Heart left ventricle (tissue), 16 donors: Measurements from ENCODE around the gene DND1. TPM values are rescaled to one million over a fixed set of nuclear protein-coding genes. Genes with fewer than 3 reads are reported as not detected.

ENCODE experiments used
- ATAC-seq, 4 donors: fragments of 200-7000 bp; cut with Tn5 transposase; one replicate each; pipeline ENCODE4 v1.9.1; 2020 to 2022; ENCODE audit warnings: moderate library complexity in 4 of 4, mild to moderate bottlenecking in 3 of 4, moderate number of reproducible peaks in 1 of 4
- DNase-seq, 5 donors: peaks; one replicate each; pipeline ENCODE4 v3.0.0-alpha.2; 2020
- H3K27ac ChIP-seq, 12 donors: fragments of 200-600 bp; sonication (generic) in 4 of 12; one replicate each; pipeline versions ENCODE4 v1.5.0 to v1.8.0; 2016 to 2022; ENCODE audit warnings: mild to moderate bottlenecking in 2 of 12
- H3K27me3 ChIP-seq, 9 donors: fragments of 200-600 bp; sonication (generic) in 2 of 9; one replicate each; pipeline versions ENCODE4 v1.5.1 to v1.8.0; 2016 to 2022; ENCODE audit warnings: mild to moderate bottlenecking in 3 of 9
- H3K36me3 ChIP-seq, 9 donors: fragments of 200-600 bp; sonication (generic) in 2 of 9; one replicate each; pipeline versions ENCODE4 v1.5.0 to v1.8.0; 2018 to 2022; ENCODE audit warnings: mild to moderate bottlenecking in 2 of 9
- H3K4me1 ChIP-seq, 12 donors: fragments of 200-600 bp; sonication (generic) in 4 of 12; one replicate each; pipeline versions ENCODE4 v1.5.0 to v1.8.0; 2016 to 2022; ENCODE audit warnings: mild to moderate bottlenecking in 3 of 12
- H3K4me3 ChIP-seq, 12 donors: fragments of 200-600 bp; sonication (generic) in 4 of 12; one replicate each; pipeline versions ENCODE4 v1.5.0 to v1.8.0; 2017 to 2022; ENCODE audit warnings: mild to moderate bottlenecking in 9 of 12, moderate library complexity in 4 of 12
- H3K9me3 ChIP-seq, 12 donors: fragments of 200-600 bp; sonication (generic) in 4 of 12; one replicate each; pipeline versions ENCODE4 v1.5.0 to v1.8.0; 2016 to 2022; ENCODE audit warnings: mild to moderate bottlenecking in 1 of 12
- POLR2A ChIP-seq, 2 donors: fragments of 450-650 bp; IDR thresholded peaks; one replicate each; pipeline ENCODE4 v1.6.1; 2017; ENCODE audit warnings: antibody characterized with exemption in 2 of 2, mild to moderate bottlenecking in 2 of 2, moderate library complexity in 2 of 2
- WGBS, 4 donors: extraction: QIAGEN DNeasy Blood & Tissue Kit in 2 of 4; methylation state at CpG; one replicate each; pipeline versions ENCODE4 v1.1.5 to v1.1.7; 2013 to 2018; 5-methylcytosine and 5-hydroxymethylcytosine counted together
- intact Hi-C, 10 donors: fragments of 100-400 bp; cut with DNase I; formaldehyde crosslinking; loops; one replicate each; pipeline versions ENCODE4 v1.11.1 to v1.14.2; 2022
- polyA plus RNA-seq, 2 donors: library from polyadenylated mRNA; stranded (reverse); fragments of 200-250 nt; gene quantifications; one replicate each; pipeline ENCODE4 v1.2.3, GENCODE V29; 2013
- total RNA-seq, 9 donors: library from RNA; depleted of rRNA in 2 of 9; stranded (reverse); fragments of >200 nt in 2 of 9; fragmentation: NEBNext Ultra II Directional in 3 of 9; extraction: Animal tissue kit (Norgen Biotek cat#: 25700) in 3 of 9; gene quantifications; one replicate each; pipeline versions ENCODE4 v1.1.0 to v1.2.4, GENCODE V29; 2016 to 2023
- TF ChIP-seq, protein P1 (sequence below), 12 donors: fragments of 200-600 bp; sonication (generic) in 4 of 12; IDR thresholded peaks; one replicate each; pipeline versions ENCODE4 v1.5.0 to v1.8.0; 2018 to 2022; ENCODE audit warnings: antibody characterized with exemption in 12 of 12, mild to moderate bottlenecking in 5 of 12
- donor health status: ischemic (EF 13 %, LVEDD 7.1; RV severe dilation, severe dysfunction).
- donor health status: healthy with polysubstance abuse.
- donor health status: DM: no; HTN: yes; CAD: no.
- donor health status: DM: no; HTN: no; CAD: no.
- donor health status: ischemic (EF 25% LVEDD 6.9; RV normal size, moderate dysfunction).
- donor health status: ischemic (EF 25% LVEDD 5.7; RV mildly dilated, moderate dysfunction).
- donor health status: healthy.
- donor health status: DM: yes; HTN: yes; CAD: no.
- donor health status: ischemic (EF 35%, LVEDD 5.7; RV mildly dilated, moderate dysfunction).
- donor health status: nonischemic (EF 11% LVEDD 7.7; RV severe dilation, severe dysfunction).
- donor health status: DM: yes; HTN: yes; CAD: no.
- donor health status: PGD.
- donor health status: ischemic (EF 29% LVEDD 5.4; RV normal size, mild dysfunction).
- donor health status: nonischemic (EF 23%, LVEDD 6.1; RV moderate dilation, normal function).

DND1 gene
- total and polyA plus RNA-seq, 11 donors = 0.16 to 0.95 (median 0.52) TPM; not detected in 2

DNA sequence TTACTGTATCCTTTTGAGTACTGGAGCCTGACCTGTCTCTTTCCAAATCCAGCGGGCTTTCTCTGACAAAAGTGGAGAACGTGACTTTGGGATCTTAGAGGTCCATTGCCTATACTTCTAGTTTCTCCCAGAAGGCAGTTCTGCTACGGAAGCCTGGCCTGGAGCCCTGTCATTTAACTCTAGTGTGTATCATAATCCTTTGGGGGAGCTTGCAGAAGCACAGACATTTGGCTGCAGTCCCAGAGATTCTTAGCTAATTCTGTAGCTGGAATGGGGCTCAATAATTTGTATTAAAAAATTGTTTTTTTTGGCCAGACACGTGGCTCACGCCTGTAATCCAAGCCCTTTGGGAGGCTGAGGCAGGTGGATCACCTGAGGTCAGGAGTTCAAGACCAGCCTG, 20.9 kb upstream of the DND1 start:
- H3K4me3 ChIP-seq = no peak overlapping the region
- H3K36me3 ChIP-seq = peaks cover 3 to 68% (median 60%) of the 10 kb centered on the region in 9 donors
- no peaks in the 10 kb centered on the region for H3K27me3 ChIP-seq
- H3K4me1 ChIP-seq = peaks cover 10 to 39% (median 27%) of the 10 kb centered on the region in 12 donors
- H3K27ac ChIP-seq = no peak overlapping the region
- no peak for DNase-seq
- ATAC-seq = no peak
- no peak for TF ChIP-seq POLR2A (IDR thresholded peaks at IDR 0.05)
- 45 to 52% (median 51%) methylated on average over 5 of the region's 5 CpGs for WGBS, 4 donors
- H3K9me3 ChIP-seq = no peaks in the 10 kb centered on the region
- intact Hi-C loops = loop anchor here in 3 of 10 donors (5.0 to 10.0 kb wide), 2 partner anchors 47 to 49 kb away; partner anchors contain the start of genes IK (in 3 of the 3) and NDUFA2 (in 3 of the 3)

DNA sequence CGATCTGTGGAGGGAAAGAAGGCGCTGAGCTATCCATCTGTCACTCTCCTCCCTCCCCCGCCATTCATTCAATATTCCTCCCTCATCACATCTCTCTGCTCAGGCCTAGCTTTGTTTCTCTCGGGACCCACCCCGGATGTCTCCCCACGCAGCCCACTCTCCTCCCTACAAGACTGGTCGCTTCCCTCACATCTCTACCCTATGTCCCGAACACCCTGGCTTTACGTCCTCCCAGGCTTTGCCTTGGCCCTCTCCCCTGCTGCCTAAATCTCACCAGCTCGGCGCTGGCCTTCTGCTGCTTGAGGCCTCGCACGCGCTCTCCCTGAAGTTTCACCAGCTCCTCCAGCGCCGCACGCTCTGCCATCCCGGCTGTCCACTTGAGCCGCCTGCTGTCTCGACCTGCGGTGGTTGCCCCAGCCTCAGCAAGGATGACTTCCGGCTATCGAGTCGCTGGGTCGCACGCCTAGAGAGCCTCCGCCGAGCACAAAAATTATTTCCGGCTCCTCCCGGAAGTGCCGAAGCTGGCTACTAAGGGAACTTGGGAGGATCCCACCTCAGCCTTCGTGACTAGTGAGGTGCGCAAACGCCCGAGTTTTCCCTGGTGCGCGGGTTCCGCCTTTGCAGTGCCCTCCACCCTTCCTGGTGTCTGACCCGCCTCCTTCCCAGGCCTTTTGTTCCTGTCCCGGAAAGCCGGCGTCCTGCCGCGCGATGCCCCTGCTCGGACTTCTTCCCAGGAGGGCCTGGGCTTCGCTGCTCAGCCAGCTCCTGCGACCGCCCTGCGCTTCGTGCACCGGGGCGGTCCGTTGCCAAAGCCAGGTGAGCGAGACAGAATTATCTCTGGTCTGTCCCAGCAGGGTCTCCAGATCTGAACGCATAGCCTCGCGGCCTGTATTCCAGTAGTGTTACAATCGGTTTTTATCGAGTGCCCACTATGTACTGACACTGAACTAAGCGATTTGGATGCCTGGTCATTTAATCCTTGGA, 17.9 kb upstream of the DND1 start, which contains the start of the genes HARS1 and HARS2:
HARS1 (minus strand) TSS at position 430 of the 984 bp plus-strand sequence; CDS start at position 364, 66 bp downstream.
HARS2 (plus strand) TSS at position 515 of the 984 bp plus-strand sequence; CDS start at position 709, 194 bp downstream.
- peaks cover 10 to 39% (median 27%) of the 10 kb centered on the region in 12 donors for H3K4me1 ChIP-seq
- H3K9me3 ChIP-seq = no peaks in the 10 kb centered on the region
- intact Hi-C loops = loop anchor here in 4 of 10 donors (2.0 to 10.0 kb wide), 3 partner anchors 26 to 46 kb away; partner anchors contain the start of genes IK (in 3 of the 4), NDUFA2 (in 3 of the 4) and WDR55 (in 1 of the 4)
- H3K4me3 ChIP-seq = peak within 1 kb of the TSS; percentile 72 to 98 (median 81)
- WGBS, 4 donors = 0 to 1% (median 1%) methylated on average over 46 to 61 of the region's 61 CpGs
- ATAC-seq = peak; percentile 96 to 98 (median 98)
- H3K27ac ChIP-seq = peak within 1 kb of the TSS; percentile 37 to 95 (median 88)
- peaks cover 0 to 64% (median 54%) of the 10 kb centered on the region in 9 donors for H3K36me3 ChIP-seq
- no peaks in the 10 kb centered on the region for H3K27me3 ChIP-seq
- peak; percentile 89 to 94 (median 92) for DNase-seq
- TF ChIP-seq POLR2A (IDR thresholded peaks at IDR 0.05) = peak in 1 of 2 donors; percentile 55
- TF ChIP-seq, protein P1, sequence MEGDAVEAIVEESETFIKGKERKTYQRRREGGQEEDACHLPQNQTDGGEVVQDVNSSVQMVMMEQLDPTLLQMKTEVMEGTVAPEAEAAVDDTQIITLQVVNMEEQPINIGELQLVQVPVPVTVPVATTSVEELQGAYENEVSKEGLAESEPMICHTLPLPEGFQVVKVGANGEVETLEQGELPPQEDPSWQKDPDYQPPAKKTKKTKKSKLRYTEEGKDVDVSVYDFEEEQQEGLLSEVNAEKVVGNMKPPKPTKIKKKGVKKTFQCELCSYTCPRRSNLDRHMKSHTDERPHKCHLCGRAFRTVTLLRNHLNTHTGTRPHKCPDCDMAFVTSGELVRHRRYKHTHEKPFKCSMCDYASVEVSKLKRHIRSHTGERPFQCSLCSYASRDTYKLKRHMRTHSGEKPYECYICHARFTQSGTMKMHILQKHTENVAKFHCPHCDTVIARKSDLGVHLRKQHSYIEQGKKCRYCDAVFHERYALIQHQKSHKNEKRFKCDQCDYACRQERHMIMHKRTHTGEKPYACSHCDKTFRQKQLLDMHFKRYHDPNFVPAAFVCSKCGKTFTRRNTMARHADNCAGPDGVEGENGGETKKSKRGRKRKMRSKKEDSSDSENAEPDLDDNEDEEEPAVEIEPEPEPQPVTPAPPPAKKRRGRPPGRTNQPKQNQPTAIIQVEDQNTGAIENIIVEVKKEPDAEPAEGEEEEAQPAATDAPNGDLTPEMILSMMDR (IDR thresholded peaks at IDR 0.05) = peak in 3 of 12 donors; percentile 15 to 21 (median 20)

DNA sequence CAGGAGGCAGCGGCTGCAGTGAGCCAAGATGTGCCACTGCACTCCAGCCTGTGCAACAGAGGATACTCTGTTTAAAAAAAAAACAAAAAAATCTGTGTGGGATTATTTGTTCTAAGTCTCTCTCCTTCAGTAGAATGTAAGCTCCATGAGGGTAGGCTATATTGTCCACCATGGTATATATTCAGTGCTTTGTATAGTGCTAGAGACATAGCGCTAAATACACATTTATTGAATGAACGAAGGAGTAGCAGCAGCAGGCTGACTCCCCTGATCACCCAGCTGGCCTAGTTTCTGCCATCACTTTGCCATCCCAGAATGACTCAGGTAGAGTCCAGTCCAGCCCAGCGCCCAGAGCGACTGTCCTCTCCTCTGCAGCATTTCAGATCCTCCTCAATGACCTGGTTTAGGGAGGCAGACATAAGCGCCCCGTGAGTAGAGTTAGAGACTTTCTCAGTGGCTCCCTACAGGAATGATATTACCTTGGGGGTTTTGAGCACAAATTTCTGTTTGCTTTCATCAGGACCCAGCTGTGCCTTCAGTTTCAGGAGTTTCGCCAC, 17.1 kb upstream of the DND1 start:
- 57 to 64% (median 60%) methylated on average over 8 of the region's 8 CpGs for WGBS, 4 donors
- intact Hi-C loops = loop anchor here in 4 of 10 donors (2.0 to 10.0 kb wide), 3 partner anchors 26 to 46 kb away; partner anchors contain the start of genes IK (in 3 of the 4), NDUFA2 (in 3 of the 4) and WDR55 (in 1 of the 4)
- no peak for TF ChIP-seq POLR2A (IDR thresholded peaks at IDR 0.05)
- TF ChIP-seq, protein P1 (IDR thresholded peaks at IDR 0.05) = no peak
- no peak for ATAC-seq
- Histone ChIP-seq H3K27ac (peak overlapping the region in 11 of 12 donors; percentile 73 to 95 (median 88)), H3K4me3 (peak overlapping the region; percentile 72 to 98 (median 81)), H3K27me3 (no peaks in the 10 kb centered on the region), H3K36me3 (peaks cover 0 to 64% (median 52%) of the 10 kb centered on the region in 9 donors), H3K9me3 (no peaks in the 10 kb centered on the region), H3K4me1 (peaks cover 10 to 39% (median 27%) of the 10 kb centered on the region in 12 donors)
- DNase-seq = no peak

DNA sequence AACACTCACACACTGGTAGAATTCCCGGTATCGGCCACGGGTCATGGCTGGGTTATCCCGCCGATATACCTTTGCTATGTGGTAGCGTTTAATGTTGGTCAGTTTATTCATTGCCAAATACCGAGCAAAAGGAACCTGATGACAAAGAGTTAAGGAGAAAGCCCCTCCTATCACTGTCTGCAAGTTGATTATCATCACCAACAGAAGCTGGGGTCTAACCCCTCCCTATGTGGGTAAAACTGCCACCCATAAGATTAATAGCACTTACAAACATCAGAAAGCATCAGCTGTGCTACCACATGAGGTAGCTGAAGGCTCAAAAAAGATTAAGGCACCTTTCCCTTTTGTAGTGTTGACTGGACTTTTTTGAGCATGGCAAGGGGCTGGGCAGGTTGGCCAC, 5.6 kb upstream of the DND1 start:
- no peaks in the 10 kb centered on the region for H3K9me3 ChIP-seq
- intact Hi-C loops = no loop called here
- WGBS, 4 donors = 95 to 96% (median 96%) methylated on average over 7 of the region's 7 CpGs
- no peaks in the 10 kb centered on the region for H3K27me3 ChIP-seq
- no peak for TF ChIP-seq POLR2A (IDR thresholded peaks at IDR 0.05)
- TF ChIP-seq, protein P1 (IDR thresholded peaks at IDR 0.05) = no peak
- no peaks in the 10 kb centered on the region for H3K4me1 ChIP-seq
- H3K27ac ChIP-seq = no peak overlapping the region
- no peak for DNase-seq
- no peak overlapping the region for H3K4me3 ChIP-seq
- no peak for ATAC-seq
- H3K36me3 ChIP-seq = peaks cover 0 to 99% (median 95%) of the 10 kb centered on the region in 9 donors
